HG02938 (cell line): Measurements from ENCODE around the gene PGD.
A peak's percentile ranks its signal among the peaks of the same experiment; 100 is the strongest.
"Not testable (repeated sequence)": the region's sequence is repeated elsewhere in the genome, so short reads cannot be mapped to it uniquely, and the experiment has no call there.

Experiments used
- ATAC-seq: cut with Tn5 transposase; IDR thresholded peaks from one replicate; pipeline ENCODE4 v1.9.1; 2021; ENCODE audit warnings: mild to moderate bottlenecking, moderate library complexity; ENCODE audit not compliant: unreplicated experiment

The PGD gene

GRCh38 chr1:10398734-10399443 is at the start of gene PGD:
PGD (plus strand) TSS chr1:10399064; CDS start chr1:10399118, 54 bp downstream.
- ATAC-seq: peak; percentile 96

DNA sequence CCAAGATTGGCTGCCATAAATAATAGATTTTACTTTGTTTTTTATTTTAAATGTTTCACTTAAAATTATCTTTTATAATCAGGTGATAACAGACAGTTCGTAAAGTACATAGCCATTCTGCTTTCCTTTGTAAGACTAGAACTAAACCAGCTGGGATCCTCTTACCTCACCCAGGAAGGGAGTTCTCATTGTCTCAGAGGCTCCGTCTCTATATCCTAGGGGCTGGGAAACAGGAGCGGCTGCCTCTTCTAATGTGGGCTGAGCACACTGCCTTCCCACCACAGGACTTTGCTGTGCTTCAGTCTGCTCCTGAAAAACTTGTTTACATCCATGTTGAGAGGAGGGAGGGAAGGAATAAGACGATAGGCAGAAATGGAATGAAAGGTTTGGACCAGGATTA is 45.6 kb upstream of the PGD start:
- ATAC-seq: no peak

DNA sequence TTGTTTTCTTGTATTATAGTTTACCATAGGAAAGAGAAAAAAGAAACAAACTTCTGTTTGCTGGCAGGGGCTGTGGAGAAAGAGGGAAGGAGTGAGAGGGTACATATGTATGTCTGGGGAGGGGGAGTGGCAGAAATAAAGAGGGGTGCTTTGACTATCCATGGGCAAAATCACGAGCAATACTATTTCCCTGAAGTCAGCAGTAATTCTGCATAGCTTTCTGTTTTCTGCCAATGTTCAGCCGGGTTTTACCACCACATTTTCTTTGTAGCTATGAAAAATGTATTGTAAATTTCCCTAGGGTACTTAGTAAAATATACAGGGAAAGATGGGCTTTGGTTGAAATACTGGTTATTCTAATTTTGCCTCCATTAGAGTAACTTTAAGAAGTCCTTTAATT is 45.2 kb upstream of the PGD start:
- no peak for ATAC-seq

DNA sequence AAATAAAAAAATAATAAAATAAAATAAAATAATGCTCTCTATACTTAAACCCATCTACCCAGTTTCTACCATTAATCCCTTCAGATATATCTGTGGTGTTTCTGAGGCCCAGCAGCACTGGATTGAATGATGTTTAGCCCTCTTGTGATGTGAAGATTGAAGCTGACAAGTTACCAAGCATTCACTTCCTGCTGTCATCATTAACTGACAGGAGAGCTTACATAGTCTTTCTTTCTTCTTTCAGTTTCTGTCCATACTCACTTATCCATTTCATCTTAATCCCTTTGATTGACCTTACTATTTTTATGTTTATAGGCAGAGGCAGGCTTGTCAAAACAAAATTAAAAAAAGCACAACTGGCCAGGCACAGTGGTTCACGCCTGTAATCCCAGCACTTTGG is 38.8 kb upstream of the PGD start:
- no peak for ATAC-seq

GRCh38 chr1:10361515-10361914 is 37.3 kb upstream of the PGD start:
- no peak for ATAC-seq

- ATAC-seq: no peak
Measured at GRCh38 chr1:10368194-10368593, 30.7 kb upstream of the PGD start.

GRCh38 chr1:10374442-10374860 is 24.4 kb upstream of the PGD start:
- ATAC-seq: no peak

GRCh38 chr1:10377365-10378029 is 21.4 kb upstream of the PGD start:
- ATAC-seq: not testable (repeated sequence)

DNA sequence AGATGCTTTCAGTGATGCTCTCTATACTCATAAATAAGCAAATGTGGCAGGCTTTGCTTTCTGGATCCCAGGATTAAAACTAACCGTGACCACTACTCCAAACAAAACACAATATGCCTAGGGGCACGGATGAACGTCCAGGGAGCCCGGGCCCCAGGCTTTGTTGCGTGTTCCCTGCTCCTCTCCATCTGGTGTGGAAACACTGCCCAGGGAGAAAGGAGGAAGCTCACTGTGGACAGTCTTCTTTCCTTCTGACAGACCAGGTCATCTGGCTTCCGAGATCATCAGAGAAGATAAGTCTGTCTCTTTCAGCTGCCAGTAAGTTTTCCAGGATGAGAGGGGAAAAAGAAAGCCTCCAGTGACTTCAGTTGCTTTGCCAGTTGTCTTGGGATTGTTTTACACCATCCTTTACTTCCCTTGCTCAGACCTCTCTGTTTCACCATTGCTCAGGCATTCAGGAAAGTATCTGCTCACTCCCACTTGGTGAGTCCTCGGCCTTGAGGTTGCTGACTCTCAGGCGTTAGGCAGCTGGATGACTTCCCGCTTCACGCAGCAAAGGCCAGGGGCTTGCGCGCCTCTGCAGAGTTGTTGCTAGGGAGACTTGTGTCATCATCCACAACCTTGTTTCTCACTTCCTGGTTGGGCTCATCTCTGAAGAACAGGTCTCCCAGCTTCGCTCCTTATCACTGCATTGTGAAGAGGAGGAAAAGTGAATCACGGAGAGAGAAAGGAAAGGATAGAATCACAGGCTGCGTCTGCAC is 20.6 kb upstream of the PGD start:
- ATAC-seq: no peak

DNA sequence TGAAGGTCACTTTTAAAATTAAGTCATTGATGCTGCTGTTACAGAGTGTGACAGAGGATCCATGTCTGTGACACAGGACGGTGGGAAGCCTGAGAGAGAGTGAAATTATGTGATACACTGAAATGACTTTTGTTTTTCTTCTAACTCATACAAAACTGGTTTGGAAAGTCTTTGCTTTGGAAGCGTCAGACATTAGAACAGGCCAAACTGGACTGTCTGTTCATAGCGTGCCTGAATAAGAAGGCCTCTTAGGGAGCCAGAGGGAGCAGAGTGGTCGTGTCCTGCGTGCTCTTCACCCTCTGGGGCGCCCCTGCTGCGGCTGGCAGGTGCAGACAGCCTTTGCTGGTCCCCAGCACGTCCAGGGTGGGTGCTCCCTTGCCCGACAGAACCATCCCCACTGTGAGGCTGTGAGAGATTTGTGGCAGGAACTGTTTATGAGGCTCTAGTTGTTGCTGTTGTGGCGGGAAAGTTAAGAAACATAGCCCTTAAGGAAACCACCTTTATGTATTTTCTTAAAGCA is 19.7 kb upstream of the PGD start:
- ATAC-seq: no peak

DNA sequence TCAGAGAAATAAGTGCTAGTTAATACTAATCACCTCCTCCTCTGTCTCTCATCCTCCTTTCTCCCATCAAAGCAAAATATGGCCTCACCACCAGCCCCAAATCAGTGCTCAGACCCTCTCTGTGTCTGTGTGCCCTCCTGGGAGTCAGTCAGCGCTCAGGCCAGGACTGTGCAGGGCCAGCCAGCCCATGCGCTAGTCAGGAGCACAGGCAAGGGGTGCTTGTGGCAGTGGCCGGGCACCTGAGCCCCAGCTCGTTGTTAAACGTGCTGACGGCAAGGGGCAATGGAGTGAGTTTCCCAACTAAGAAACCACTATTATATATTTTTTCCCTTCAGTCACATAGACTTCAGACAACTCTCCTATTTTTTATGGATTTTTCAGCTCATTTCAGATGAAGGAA is 19.2 kb upstream of the PGD start:
- ATAC-seq: no peak

GRCh38 chr1:10380594-10381275 is 18.1 kb upstream of the PGD start:
- no peak for ATAC-seq

- no peak for ATAC-seq
Measured at GRCh38 chr1:10383630-10384029, 15.2 kb upstream of the PGD start.

GRCh38 chr1:10384219-10384618 is 14.6 kb upstream of the PGD start:
- no peak for ATAC-seq

DNA sequence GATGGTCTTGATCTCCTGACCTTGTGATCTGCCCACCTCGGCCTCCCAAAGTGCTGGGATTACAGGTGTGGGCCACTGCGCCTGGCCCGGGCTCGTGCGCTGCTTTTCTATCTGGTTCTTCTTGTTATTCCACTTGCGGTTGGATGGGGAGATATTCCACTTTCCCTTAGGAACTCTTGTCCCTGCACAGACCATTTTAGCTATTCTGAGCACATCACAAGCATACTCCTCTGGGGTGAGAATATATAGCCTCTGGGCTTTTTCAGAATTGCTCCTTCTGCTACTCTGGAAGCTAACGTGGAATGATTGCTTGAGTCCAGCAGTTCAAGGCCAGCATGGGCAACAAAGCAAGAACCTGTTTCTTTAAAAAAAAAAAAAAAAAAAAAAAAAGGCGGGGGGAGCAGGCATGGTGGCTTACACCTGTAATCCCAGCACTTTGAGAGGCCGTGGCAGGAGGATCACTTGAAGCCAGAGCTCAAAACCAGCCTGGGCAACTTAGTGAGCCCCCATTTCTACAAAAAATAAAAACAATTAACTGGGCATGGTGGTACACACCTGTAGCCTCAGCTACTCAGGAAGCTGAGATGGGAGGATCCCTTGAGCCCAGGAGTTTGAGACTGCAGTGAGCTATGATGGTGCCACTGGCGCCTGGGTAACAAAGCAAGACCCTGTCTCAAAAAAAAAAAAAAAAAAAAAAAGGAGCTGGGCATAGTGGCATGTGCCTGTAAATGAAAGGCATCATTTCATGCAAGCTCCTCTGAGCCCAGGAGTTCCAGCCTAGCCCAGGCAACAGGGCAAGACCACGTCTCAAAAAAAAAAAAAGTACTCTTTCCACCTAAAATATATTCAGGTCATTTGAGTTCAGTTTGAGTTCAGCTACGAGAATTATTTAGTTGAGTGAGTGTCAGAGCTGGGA is 11.8 kb upstream of the PGD start:
- no peak for ATAC-seq

DNA sequence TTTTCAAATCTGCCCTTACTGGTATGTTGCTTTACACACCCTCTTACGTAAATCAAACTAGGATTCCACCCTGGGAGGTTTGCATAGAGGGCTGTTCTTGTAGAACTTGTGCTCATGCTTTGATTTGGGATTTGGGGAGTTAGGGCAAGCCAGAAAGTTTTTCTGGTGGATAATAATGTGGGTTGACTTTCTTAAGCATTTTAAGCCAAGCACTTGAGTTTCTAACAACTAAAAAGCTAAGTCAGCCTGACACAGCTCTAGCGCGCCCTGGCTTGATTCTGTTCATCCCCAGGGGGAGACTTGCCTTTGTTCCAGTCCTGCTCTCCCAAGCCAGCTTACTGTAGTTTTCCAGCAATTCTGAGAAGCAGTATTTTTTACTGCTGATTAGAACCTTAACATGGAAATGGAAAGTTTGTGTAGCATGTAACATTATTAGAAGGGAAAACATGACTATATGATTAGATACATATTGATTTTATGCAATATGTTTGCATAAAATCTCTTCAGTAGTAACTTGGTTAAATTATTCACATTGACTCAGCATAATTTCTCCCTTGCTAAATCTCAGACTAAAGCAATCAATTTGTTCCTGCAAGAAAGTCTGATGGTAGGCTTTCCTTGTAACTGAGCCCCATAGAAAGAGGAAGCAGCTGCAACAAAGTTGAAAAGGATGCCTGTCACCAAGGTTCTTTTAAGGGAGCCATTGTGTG is 11.0 kb upstream of the PGD start:
- no peak for ATAC-seq

DNA sequence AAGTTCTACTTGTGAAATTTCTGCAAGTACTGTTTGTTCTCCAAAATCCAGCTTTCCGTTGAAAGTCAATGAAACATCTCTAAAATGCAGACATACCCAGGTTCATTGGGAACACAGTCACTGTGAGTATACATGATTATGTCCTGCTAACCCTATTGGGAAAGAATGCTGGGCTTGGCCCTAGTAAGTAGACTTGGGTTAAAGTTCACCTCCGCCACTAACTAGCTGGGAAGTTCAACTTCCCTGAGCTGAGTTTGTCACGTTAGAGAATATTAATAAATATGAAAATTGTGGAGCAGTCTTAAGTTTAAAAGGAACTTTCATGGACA is 10.5 kb upstream of the PGD start:
- ATAC-seq: no peak

DNA sequence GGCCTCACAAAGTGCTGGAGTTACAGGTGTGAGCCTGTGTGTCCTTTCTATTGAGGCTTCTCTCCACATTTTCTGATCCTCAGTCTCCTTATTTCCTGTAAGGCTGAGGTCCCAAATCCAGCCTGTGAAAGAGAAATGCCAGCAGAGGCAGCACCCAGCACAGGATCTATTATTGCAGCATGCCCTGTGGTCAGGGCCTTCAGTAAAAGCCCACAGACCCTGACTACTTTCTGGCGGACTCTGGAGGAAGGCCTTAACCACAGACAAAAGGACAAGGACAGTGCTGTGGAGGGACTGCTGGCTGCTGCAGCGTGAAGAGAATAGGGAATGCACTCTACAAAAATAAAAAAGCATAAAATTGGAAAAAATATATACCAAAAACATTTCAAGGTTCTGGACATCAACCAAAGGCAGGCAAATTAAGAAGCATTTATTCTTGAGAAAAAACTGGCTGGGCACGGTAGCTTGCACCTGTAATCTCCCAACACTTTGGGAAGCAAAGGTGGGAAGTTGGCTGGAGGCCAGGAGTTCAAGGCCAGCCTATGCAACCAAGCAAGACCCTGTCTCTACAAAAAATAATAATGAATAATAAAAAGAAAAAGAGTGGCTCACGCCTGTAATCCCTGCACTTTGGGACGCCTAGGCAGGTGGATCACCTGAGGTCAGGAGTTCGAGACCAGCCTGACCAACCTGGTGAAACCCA is 9.4 kb upstream of the PGD start:
- ATAC-seq: no peak

- ATAC-seq: no peak
Measured at GRCh38 chr1:10396870-10397269, 2.0 kb upstream of the PGD start.
